Measurements from ENCODE around the gene UVRAG. TPM values are rescaled to one million over a fixed set of nuclear protein-coding genes. Genes with fewer than 3 reads are reported as not detected.

Gene UVRAG
- total RNA-seq, 3 donors from 2014 or later (not counting 1 experiment from before 2014, with no cell fraction given), result 39.9 to 52.5 (median 41.4) TPM

DNA sequence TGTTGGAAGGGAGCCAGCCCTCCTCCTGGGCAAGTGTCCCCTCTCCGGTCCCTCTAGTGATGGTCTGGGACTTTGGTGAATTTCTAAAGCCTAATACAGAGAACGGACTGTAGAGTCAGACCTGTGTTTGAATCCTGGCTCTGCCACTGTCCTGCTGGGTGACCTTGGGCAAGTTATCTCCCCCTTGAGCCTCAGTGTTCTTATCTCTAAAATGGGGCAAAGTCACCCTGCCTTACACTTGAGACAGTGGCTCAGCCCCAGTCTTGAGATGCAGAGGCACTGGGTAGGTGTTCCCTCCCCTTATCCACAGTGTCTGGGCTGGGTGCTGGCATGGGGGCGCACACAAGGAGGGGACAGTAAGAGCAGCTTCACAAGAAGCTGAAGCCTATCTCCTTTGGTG lies 25.5 kb upstream of the UVRAG start:
- Mint-ChIP-seq H3K4me1 (no peaks in the 10 kb centered on the region), H3K9me3 (no peaks in the 10 kb centered on the region), H3K36me3 (no peaks in the 10 kb centered on the region), H3K27me3 (ENCODE audit: low read depth in 2 of 2) (no peaks in the 10 kb centered on the region), H3K4me3 (no peak overlapping the region), H3K27ac (no peak overlapping the region)
- Histone ChIP-seq H3K27me3 (ENCODE audit: control insufficient read depth, insufficient read depth, low read length) (no peaks in the 10 kb centered on the region), H3K36me3 (ENCODE audit: control insufficient read depth, insufficient read depth, low read length) (no peaks in the 10 kb centered on the region), H3K9me3 (ENCODE audit: control insufficient read depth, insufficient read depth, low read length) (no peaks in the 10 kb centered on the region), H3K27ac (ENCODE audit: low read length) (no peak overlapping the region), H3K4me3 (ENCODE audit: low read length) (no peak overlapping the region), H3K4me1 (ENCODE audit: control insufficient read depth, insufficient read depth, low read length) (no peaks in the 10 kb centered on the region)
- DNase-seq, result no peak
- WGBS (ENCODE audit: insufficient coverage), result 89% methylated on average over 3 of the region's 3 CpGs
- no peak for ATAC-seq
- intact Hi-C loops (cut with micrococcal nuclease), result no loop called here
- TF ChIP-seq, protein P1, sequence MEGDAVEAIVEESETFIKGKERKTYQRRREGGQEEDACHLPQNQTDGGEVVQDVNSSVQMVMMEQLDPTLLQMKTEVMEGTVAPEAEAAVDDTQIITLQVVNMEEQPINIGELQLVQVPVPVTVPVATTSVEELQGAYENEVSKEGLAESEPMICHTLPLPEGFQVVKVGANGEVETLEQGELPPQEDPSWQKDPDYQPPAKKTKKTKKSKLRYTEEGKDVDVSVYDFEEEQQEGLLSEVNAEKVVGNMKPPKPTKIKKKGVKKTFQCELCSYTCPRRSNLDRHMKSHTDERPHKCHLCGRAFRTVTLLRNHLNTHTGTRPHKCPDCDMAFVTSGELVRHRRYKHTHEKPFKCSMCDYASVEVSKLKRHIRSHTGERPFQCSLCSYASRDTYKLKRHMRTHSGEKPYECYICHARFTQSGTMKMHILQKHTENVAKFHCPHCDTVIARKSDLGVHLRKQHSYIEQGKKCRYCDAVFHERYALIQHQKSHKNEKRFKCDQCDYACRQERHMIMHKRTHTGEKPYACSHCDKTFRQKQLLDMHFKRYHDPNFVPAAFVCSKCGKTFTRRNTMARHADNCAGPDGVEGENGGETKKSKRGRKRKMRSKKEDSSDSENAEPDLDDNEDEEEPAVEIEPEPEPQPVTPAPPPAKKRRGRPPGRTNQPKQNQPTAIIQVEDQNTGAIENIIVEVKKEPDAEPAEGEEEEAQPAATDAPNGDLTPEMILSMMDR (IDR thresholded peaks at IDR 0.05), result no peak

DNA sequence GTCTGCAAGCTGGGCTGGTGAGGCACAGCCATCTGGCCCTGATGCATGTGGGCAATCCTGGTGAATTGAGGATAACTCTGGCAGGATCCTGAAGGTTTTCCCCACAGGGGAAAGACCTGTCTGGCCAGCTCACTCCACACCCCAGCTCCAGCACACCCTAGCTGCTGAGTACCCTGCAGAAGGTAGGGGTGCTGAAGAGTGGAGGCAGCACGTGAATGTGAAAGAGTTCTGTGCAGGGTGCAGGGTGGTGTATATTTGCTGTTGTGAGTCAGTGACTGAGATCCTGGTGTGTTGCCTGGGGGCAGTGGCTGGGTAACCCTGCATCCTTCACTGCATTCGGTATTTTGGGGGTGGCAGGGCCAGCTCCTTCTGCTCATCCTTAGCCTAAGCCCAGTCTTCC lies 24.0 kb upstream of the UVRAG start:
- Mint-ChIP-seq H3K27ac (no peak overlapping the region), H3K9me3 (no peaks in the 10 kb centered on the region), H3K4me3 (no peak overlapping the region), H3K4me1 (no peaks in the 10 kb centered on the region), H3K36me3 (no peaks in the 10 kb centered on the region), H3K27me3 (ENCODE audit: low read depth in 2 of 2) (no peaks in the 10 kb centered on the region)
- DNase-seq (no peak), ATAC-seq (no peak)
- TF ChIP-seq, protein P1 (IDR thresholded peaks at IDR 0.05), result no peak
- Histone ChIP-seq H3K27ac (ENCODE audit: low read length) (no peak overlapping the region), H3K36me3 (ENCODE audit: control insufficient read depth, insufficient read depth, low read length) (no peaks in the 10 kb centered on the region), H3K9me3 (ENCODE audit: control insufficient read depth, insufficient read depth, low read length) (no peaks in the 10 kb centered on the region), H3K4me1 (ENCODE audit: control insufficient read depth, insufficient read depth, low read length) (no peaks in the 10 kb centered on the region), H3K27me3 (ENCODE audit: control insufficient read depth, insufficient read depth, low read length) (no peaks in the 10 kb centered on the region), H3K4me3 (ENCODE audit: low read length) (no peak overlapping the region)
- intact Hi-C loops (cut with micrococcal nuclease), result no loop called here
- 90% methylated on average over 2 of the region's 2 CpGs for whole genome bisulfite sequencing (ENCODE audit: insufficient coverage)

DNA sequence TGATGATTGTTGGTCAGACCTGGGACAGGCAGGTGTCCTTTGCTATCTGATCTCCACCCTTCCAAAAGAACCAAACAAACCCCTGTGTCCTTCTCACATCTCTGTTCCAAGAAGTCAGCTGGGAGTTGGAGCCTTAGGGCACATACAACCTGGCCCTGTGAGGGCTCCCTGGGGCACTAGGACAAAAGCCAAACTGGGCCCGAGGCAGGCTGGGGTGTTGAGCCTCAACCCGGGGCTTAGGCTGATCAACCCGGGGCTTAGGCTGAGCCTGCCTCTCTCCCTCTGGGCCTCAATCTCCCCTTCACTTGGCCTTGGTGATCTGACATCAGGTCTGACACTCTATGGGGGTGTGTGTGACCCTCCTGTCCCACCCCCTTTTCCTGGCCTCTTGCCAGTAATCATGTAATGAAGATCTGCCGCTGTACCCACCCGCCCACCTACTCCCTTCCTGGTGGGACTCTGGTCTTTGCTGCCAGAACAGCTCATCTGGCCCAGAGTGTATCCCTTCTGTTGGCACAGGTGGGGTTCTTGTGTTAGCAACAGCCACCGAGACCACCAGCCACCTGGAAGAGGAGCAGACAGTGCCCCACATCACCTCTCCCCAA lies 22.8 kb upstream of the UVRAG start:
- WGBS (ENCODE audit: insufficient coverage), result 88% methylated on average over 6 of the region's 6 CpGs
- no peak overlapping the region for H3K4me3 Mint-ChIP-seq
- intact Hi-C loops (cut with micrococcal nuclease), result no loop called here
- no peaks in the 10 kb centered on the region for H3K36me3 Mint-ChIP-seq
- DNase-seq (no peak), ATAC-seq (no peak)
- no peaks in the 10 kb centered on the region for H3K27me3 Mint-ChIP-seq (ENCODE audit: low read depth in 2 of 2)
- H3K4me1 ChIP-seq (ENCODE audit: control insufficient read depth, insufficient read depth, low read length), result no peaks in the 10 kb centered on the region
- no peak overlapping the region for H3K27ac Mint-ChIP-seq
- H3K36me3 ChIP-seq (ENCODE audit: control insufficient read depth, insufficient read depth, low read length), result no peaks in the 10 kb centered on the region
- no peaks in the 10 kb centered on the region for H3K9me3 Mint-ChIP-seq
- TF ChIP-seq, protein P1 (IDR thresholded peaks at IDR 0.05), result no peak
- H3K27ac ChIP-seq (ENCODE audit: low read length), result no peak overlapping the region
- H3K4me1 Mint-ChIP-seq, result no peaks in the 10 kb centered on the region
- H3K4me3 ChIP-seq (ENCODE audit: low read length), result no peak overlapping the region
- H3K9me3 ChIP-seq (ENCODE audit: control insufficient read depth, insufficient read depth, low read length), result no peaks in the 10 kb centered on the region
- H3K27me3 ChIP-seq (ENCODE audit: control insufficient read depth, insufficient read depth, low read length), result no peaks in the 10 kb centered on the region

All from natural killer cell (primary cell).